Fibroblast of gingiva (primary cell): ENCODE measurements around the gene DENND2A.
A peak's percentile ranks its signal among the peaks of the same experiment; 100 is the strongest.
"Not testable (repeated sequence)": the region's sequence is repeated elsewhere in the genome, so short reads cannot be mapped to it uniquely, and the experiment has no call there.

Experiments used
- DNase-seq: peaks from one replicate; pipeline ENCODE4 v3.0.0-alpha.2; 2011; ENCODE audit warnings: low read depth

The DENND2A gene

GRCh38 chr7:140506788-140507464 lies 133.7 kb downstream of the DENND2A start:
- DNase-seq: peak; percentile 34

- DNase-seq: no peak
Measured at GRCh38 chr7:140501966-140502365, 138.6 kb downstream of the DENND2A start.

GRCh38 chr7:140497807-140498206 lies 142.8 kb downstream of the DENND2A start:
- DNase-seq: not testable (repeated sequence)

- DNase-seq: no peak
Measured at GRCh38 chr7:140497241-140497769, 143.3 kb downstream of the DENND2A start.

- DNase-seq: no peak
Measured at GRCh38 chr7:140495514-140496097, 145.0 kb downstream of the DENND2A start.

GRCh38 chr7:140494867-140495266 lies 145.7 kb downstream of the DENND2A start:
- DNase-seq: no peak

- DNase-seq: no peak
Measured at GRCh38 chr7:140489026-140489359, 151.6 kb downstream of the DENND2A start.

GRCh38 chr7:140485500-140486265 lies 154.9 kb downstream of the DENND2A start:
- no peak for DNase-seq

- no peak for DNase-seq
Measured at GRCh38 chr7:140484951-140485499, 155.6 kb downstream of the DENND2A start.

- no peak for DNase-seq
Measured at GRCh38 chr7:140484479-140484878, 156.1 kb downstream of the DENND2A start.

GRCh38 chr7:140479739-140480084 lies 160.9 kb downstream of the DENND2A start:
- DNase-seq: no peak

GRCh38 chr7:140479062-140479738 lies 161.4 kb downstream of the DENND2A start, which contains the start of gene MKRN1:
TSS of gene MKRN1 (minus strand) at chr7:140479505. CDS start at chr7:140479344, 161 bp downstream.
- DNase-seq: peak; percentile 91

GRCh38 chr7:140478246-140479061 lies 162.2 kb downstream of the DENND2A start:
- peak; percentile 30 for DNase-seq

- DNase-seq: no peak
Measured at GRCh38 chr7:140476698-140477261, 163.8 kb downstream of the DENND2A start.

- peak; percentile 3 for DNase-seq
Measured at GRCh38 chr7:140475747-140476333, 164.8 kb downstream of the DENND2A start.
